Head of caudate nucleus (tissue), 42 donors: Measurements from ENCODE around the gene GPER1.
"Not testable (repeated sequence)": the region's sequence is repeated elsewhere in the genome, so short reads cannot be mapped to it uniquely, and the experiment has no call there.

Source experiments
- DNase-seq, 42 donors: peaks; one replicate each; pipeline versions ENCODE4 v3.0.0 to v3.0.0-alpha.2; 2020 to 2021; ENCODE audit warnings: mixed read lengths in 7 of 42
- intact Hi-C: fragments of 100-400 bp; cut with DNase I; formaldehyde crosslinking; loops from one replicate; pipeline ENCODE4 v1.15.0; 2022

Gene GPER1

GRCh38 chr7:1109581-1110310 is 21.8 kb downstream of the GPER1 start:
- peak in 2 of 42 donors; percentile 11 to 25 for DNase-seq
- intact Hi-C loops: no loop called here

- intact Hi-C loops: no loop called here
- peak in 2 of 42 donors; percentile 9 to 18 for DNase-seq
These were observed 22.4 kb downstream of the GPER1 start for GRCh38 chr7:1110358-1110757.

- no peak for DNase-seq
These were observed 23.2 kb downstream of the GPER1 start for GRCh38 chr7:1111156-1111555.

GRCh38 chr7:1112109-1112508 is 24.2 kb downstream of the GPER1 start:
- intact Hi-C loops: no loop called here

More at GRCh38 chr7:1111156-1111555, 23.2 kb downstream of the GPER1 start:
- intact Hi-C loops: no loop called here

GRCh38 chr7:1112625-1113547 is 25.0 kb downstream of the GPER1 start:
- DNase-seq: peak in 9 of 42 donors; percentile 0 to 33 (median 19)
- intact Hi-C loops: no loop called here

More at GRCh38 chr7:1112109-1112508, 24.2 kb downstream of the GPER1 start:
- DNase-seq: peak in 7 of 42 donors; percentile 2 to 28 (median 20)

- DNase-seq: peak in 5 of 42 donors; percentile 3 to 29 (median 13)
- intact Hi-C loops: no loop called here
These were observed 25.6 kb downstream of the GPER1 start for GRCh38 chr7:1113548-1113885.

GRCh38 chr7:1114088-1114487 is 26.2 kb downstream of the GPER1 start:
- intact Hi-C loops: no loop called here
- DNase-seq: peak in 9 of 42 donors; percentile 1 to 36 (median 28)

GRCh38 chr7:1114505-1114904 is 26.6 kb downstream of the GPER1 start:
- intact Hi-C loops: no loop called here
- peak in 5 of 42 donors; percentile 1 to 33 (median 28) for DNase-seq

- DNase-seq: peak in 7 of 42 donors; percentile 0 to 27 (median 9)
- intact Hi-C loops: not testable (repeated sequence)
These were observed 27.5 kb downstream of the GPER1 start for GRCh38 chr7:1115171-1116045.

GRCh38 chr7:1116383-1117008 is 28.6 kb downstream of the GPER1 start:
- intact Hi-C loops: not testable (repeated sequence)
- peak in 1 of 42 donors; percentile 4 for DNase-seq

- intact Hi-C loops: no loop called here
- DNase-seq: peak in 1 of 42 donors; percentile 19
These were observed 29.5 kb downstream of the GPER1 start for GRCh38 chr7:1117321-1117928.

- intact Hi-C loops: no loop called here
- DNase-seq: peak in 2 of 42 donors; percentile 3
These were observed 31.3 kb downstream of the GPER1 start for GRCh38 chr7:1119201-1119600.

- peak in 4 of 42 donors; percentile 0 to 22 (median 10) for DNase-seq
- intact Hi-C loops: no loop called here
These were observed 32.9 kb downstream of the GPER1 start for GRCh38 chr7:1120791-1121190.

GRCh38 chr7:1121476-1121875 is 33.6 kb downstream of the GPER1 start:
- DNase-seq: peak in 5 of 42 donors; percentile 1 to 30 (median 12)
- intact Hi-C loops: no loop called here

GRCh38 chr7:1121886-1122831 is 34.2 kb downstream of the GPER1 start:
- intact Hi-C loops: no loop called here
- DNase-seq: peak in 6 of 42 donors; percentile 1 to 32 (median 25)

- intact Hi-C loops: no loop called here
- peak in 6 of 42 donors; percentile 12 to 37 (median 31) for DNase-seq
These were observed 35.1 kb downstream of the GPER1 start for GRCh38 chr7:1122832-1123501.
